ENCODE data around the gene SMAD5.

Gene SMAD5

GRCh38 chr5:136153581-136154236 is 21.1 kb downstream of the SMAD5 start:
- in situ Hi-C loops (cut with MboI; ENCODE audit: low sequenced_read_pairs) = no loop called here

GRCh38 chr5:136155078-136155477 is 22.4 kb downstream of the SMAD5 start:
- in situ Hi-C loops (cut with MboI; ENCODE audit: low sequenced_read_pairs) = no loop called here

- in situ Hi-C loops (cut with MboI; ENCODE audit: low sequenced_read_pairs) = no loop called here
These were observed 23.1 kb downstream of the SMAD5 start for GRCh38 chr5:136155761-136156160.

- in situ Hi-C loops (cut with MboI; ENCODE audit: low sequenced_read_pairs) = no loop called here
These were observed 24.9 kb downstream of the SMAD5 start for GRCh38 chr5:136157514-136157913.

- in situ Hi-C loops (cut with MboI; ENCODE audit: low sequenced_read_pairs) = no loop called here
These were observed 26.8 kb downstream of the SMAD5 start for GRCh38 chr5:136159457-136159856.

GRCh38 chr5:136162008-136162407 is 29.4 kb downstream of the SMAD5 start:
- in situ Hi-C loops (cut with MboI; ENCODE audit: low sequenced_read_pairs) = no loop called here

GRCh38 chr5:136164226-136164625 is 31.6 kb downstream of the SMAD5 start:
- in situ Hi-C loops (cut with MboI; ENCODE audit: low sequenced_read_pairs) = no loop called here

GRCh38 chr5:136166909-136167308 is 34.3 kb downstream of the SMAD5 start:
- in situ Hi-C loops (cut with MboI; ENCODE audit: low sequenced_read_pairs) = no loop called here

- in situ Hi-C loops (cut with MboI; ENCODE audit: low sequenced_read_pairs) = no loop called here
These were observed 36.6 kb downstream of the SMAD5 start for GRCh38 chr5:136169218-136169617.

- in situ Hi-C loops (cut with MboI; ENCODE audit: low sequenced_read_pairs) = no loop called here
These were observed 41.5 kb downstream of the SMAD5 start for GRCh38 chr5:136174021-136174659.

- in situ Hi-C loops (cut with MboI; ENCODE audit: low sequenced_read_pairs) = no loop called here
These were observed 50.0 kb downstream of the SMAD5 start for GRCh38 chr5:136182618-136183017.

- in situ Hi-C loops (cut with MboI; ENCODE audit: low sequenced_read_pairs) = no loop called here
These were observed 53.5 kb downstream of the SMAD5 start for GRCh38 chr5:136185974-136186665.

- in situ Hi-C loops (cut with MboI; ENCODE audit: low sequenced_read_pairs) = no loop called here
These were observed 54.2 kb downstream of the SMAD5 start for GRCh38 chr5:136186796-136187195.

- in situ Hi-C loops (cut with MboI; ENCODE audit: low sequenced_read_pairs) = no loop called here
These were observed 56.2 kb downstream of the SMAD5 start for GRCh38 chr5:136188859-136189258.

GRCh38 chr5:136190091-136190720 is 57.6 kb downstream of the SMAD5 start:
- in situ Hi-C loops (cut with MboI; ENCODE audit: low sequenced_read_pairs) = no loop called here

- in situ Hi-C loops (cut with MboI; ENCODE audit: low sequenced_read_pairs) = no loop called here
These were observed 58.3 kb downstream of the SMAD5 start for GRCh38 chr5:136190904-136191303.

GRCh38 chr5:136191304-136192014 is 58.8 kb downstream of the SMAD5 start:
- in situ Hi-C loops (cut with MboI; ENCODE audit: low sequenced_read_pairs) = no loop called here

GRCh38 chr5:136192015-136192525 is 59.4 kb downstream of the SMAD5 start:
- in situ Hi-C loops (cut with MboI; ENCODE audit: low sequenced_read_pairs) = no loop called here

- in situ Hi-C loops (cut with MboI; ENCODE audit: low sequenced_read_pairs) = no loop called here
These were observed 60.1 kb downstream of the SMAD5 start, which contains the start of gene SMIM32 for GRCh38 chr5:136192526-136193321. SMIM32 (minus strand) TSS chr5:136193162; CDS start chr5:136192524, 638 bp downstream.

All from hTERT RPE-1 (cell line).